GM10266 (cell line): ENCODE measurements around the gene CSRP3.

ENCODE experiments used
- DNase-seq: peaks from one replicate; pipeline ENCODE4 v3.0.0; 2012; ENCODE audit errors: extremely low spot score
- CTCF ChIP-seq: IDR thresholded peaks from 2 replicates; pipeline ENCODE4 v1.5.1; 2012; ENCODE audit warnings: mild to moderate bottlenecking, low read depth; ENCODE audit not compliant: control insufficient read depth, insufficient read depth; ENCODE audit errors: missing control alignments

The CSRP3 gene

GRCh38 chr11:19225123-19225522, 23.3 kb upstream of the CSRP3 start:
- no peak for TF ChIP-seq CTCF

GRCh38 chr11:19220903-19221724, 19.3 kb upstream of the CSRP3 start:
- no peak for TF ChIP-seq CTCF
- DNase-seq = no peak

More at GRCh38 chr11:19225123-19225522, 23.3 kb upstream of the CSRP3 start:
- DNase-seq = no peak

DNA sequence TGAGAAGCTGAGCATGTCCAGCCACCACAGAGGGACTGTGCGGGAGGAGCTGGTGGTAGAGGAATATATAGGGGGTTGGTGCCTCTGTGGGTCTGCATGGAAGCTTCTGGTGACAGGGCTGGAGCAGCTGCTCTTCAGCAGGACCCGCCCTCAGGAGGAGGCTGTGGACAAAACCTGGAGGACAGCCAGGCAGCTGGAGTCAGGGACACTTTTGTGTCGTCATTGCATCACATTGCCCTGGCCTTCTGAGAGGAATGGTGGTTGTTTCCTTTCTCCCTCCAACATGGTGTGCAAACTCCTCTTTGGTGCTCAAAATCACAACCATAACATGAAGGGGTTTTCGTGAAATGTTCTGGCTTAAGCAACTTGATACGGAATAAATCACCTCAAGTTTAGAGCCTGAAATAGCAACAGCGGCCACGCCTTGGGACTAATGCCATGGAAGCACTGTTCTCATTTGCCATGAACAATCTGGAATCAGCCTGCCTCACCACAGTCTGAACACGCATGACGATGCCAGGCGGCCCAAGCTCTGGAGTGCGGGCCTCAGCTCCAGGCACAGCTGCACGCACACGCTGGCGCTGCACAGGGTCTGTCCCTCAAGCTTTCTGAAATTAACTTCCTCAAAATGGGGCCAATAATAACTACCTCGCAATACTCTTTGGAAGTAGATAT, 17.1 kb upstream of the CSRP3 start:
- no peak for DNase-seq
- no peak for TF ChIP-seq CTCF

- TF ChIP-seq CTCF = no peak
- DNase-seq = no peak
Measured at GRCh38 chr11:19218216-19218615, 16.4 kb upstream of the CSRP3 start.

DNA sequence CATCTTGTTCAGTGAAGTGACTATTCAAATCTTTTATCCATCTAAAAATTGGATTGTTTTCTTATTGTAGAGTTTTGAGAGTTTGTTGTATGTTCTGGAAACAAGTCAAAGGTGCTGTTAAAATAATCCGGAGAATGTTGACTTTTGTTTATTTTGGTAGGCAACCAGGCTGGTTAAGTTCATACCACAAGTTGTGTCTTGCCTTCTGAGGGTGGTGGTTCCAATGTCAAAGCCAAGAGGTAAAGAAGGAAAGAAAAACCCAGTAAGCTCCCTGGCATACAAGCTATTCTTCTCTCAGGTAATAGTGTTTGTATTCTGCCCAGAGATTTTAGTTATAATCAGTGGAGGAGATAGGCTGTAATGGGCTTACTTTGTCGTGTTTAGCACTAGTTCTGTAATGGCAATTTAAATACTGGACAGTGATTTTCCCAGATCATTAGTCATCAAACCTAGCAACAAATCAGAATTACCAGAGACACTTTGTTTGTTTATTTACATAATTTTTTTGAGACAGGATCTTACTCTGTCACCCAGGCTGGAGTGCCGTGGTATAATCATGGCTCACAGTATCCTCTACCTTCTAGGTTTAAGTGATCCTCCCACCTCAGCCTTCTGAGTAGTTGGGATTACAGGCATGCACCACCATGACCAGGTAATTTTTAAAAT, 15.1 kb upstream of the CSRP3 start:
- TF ChIP-seq CTCF = no peak
- DNase-seq = no peak

DNA sequence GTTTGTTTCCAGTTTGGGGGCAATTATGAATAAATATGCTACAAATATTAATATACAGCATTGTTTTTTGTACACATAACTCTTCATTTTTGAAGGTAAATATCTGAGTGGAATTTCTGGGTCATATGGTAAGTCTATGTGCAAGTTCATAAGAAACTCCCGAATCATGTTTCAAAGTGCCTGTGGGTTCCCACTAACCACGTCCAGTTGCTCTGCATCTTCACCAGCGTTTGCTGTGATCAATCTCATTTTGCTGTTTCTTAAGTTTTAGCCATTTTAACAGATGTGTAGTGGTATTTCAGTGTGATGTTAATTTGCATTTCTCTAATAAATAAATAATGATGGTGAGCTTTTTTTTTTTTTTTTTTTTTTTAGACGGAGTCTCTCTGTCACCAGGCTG, 14.2 kb upstream of the CSRP3 start:
- DNase-seq = no peak
- no peak for TF ChIP-seq CTCF
